GM18861 (cell line): ENCODE data around the gene COTL1.
"Not testable (repeated sequence)": the region's sequence is repeated elsewhere in the genome, so short reads cannot be mapped to it uniquely, and the experiment has no call there.

Source experiments
- ATAC-seq: cut with Tn5 transposase; IDR thresholded peaks from one replicate; pipeline ENCODE4 v1.9.1; 2021; ENCODE audit not compliant: unreplicated experiment

The COTL1 gene

GRCh38 chr16:84574191-84574590 is 43.7 kb downstream of the COTL1 start:
- ATAC-seq = no peak

- ATAC-seq = no peak
These were observed 45.8 kb downstream of the COTL1 start for GRCh38 chr16:84572096-84572495.

GRCh38 chr16:84571506-84571905 is 46.4 kb downstream of the COTL1 start:
- no peak for ATAC-seq

DNA sequence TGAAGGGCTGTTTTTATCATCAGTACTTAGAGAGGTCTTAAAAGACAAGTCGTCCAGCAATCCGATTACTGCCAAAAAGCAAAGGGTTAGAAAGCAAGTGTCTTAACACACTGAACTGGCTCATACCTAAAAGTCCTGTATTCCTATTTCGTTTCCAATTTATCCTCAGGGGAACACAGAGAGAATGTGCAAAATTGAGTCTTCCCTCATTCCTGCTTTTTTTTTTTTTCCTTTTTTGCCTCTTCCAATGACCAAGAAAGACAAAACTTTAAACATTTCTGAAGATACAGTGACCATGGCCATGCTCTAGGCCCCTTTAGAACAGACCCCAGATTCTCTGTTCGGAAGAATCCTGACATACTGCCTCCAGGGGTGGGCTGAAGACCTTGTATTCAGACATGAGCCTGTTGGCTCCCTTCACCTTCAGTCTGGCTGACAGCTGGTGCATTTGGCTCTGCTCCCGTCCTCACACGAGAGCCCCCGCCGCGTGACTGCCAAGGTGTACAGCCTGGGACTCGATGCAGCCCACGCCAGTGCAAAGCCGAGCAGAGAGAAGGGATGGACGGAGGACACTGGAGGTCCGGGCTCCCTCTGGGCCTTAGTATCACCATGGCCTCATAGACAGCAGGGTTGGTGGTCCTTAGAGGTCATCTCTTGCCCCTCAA is 47.0 kb downstream of the COTL1 start:
- no peak for ATAC-seq

- ATAC-seq = no peak
These were observed 48.4 kb downstream of the COTL1 start for GRCh38 chr16:84569382-84569987.

DNA sequence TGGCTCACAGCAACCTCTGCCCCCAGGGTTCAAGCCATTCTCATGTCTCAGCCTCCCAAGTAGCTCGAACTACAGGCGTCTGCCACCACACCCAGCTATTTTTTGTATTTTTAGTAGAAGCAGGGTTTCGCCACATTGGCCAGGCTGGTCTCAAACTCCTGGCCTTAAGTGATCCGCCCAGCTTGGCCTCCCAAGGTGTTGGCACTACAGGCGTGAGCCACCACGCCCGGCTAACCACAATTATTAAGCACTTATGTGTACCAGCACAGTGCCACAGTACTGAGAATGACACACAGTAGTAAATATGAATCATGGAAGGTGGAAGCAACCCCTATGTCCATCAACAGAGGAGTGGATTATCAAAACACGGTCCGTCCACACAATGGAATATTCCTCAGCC is 49.8 kb downstream of the COTL1 start:
- no peak for ATAC-seq

- no peak for ATAC-seq
These were observed 50.5 kb downstream of the COTL1 start for GRCh38 chr16:84567286-84567962.

- no peak for ATAC-seq
These were observed 51.2 kb downstream of the COTL1 start for GRCh38 chr16:84566545-84567257.

DNA sequence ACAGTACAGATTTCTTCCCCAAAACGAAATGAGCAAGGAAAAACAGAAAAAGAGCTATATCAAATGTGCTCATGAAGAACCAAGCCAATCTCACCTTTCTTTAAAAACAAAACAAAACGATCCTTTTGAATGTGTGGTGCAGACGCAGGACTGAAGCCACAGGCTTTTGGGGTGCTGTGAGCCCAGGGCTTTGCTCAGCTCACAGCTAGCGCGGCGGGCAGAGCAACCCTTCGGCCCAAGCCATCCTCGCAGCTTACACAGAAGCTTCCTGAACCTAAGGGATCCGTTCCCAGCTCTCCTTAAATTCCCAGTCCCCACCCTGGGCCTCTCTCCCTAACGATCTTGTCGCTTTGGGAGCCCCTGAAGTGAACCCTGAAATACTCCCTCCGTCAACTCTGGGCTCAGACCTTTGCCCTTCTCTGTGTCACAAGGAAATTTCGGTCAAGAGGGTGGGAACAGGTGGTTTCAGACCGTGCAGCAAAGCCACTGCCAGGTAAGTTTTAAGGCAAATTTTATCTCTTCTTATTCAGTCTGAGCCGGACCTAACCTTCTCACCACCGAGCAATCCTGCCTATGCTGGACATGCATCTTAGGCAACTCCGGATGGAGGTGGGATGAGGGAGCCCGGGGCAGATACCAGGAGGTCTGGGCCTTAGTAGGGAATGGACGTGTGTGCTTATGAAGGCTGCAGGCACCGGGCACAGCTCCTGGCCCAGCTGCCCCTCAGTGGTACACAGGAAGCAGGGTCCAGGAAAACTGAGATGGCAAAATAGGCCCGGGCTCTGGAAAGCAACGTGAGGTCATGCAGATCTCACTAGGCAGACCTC is 52.0 kb downstream of the COTL1 start:
- ATAC-seq = no peak

DNA sequence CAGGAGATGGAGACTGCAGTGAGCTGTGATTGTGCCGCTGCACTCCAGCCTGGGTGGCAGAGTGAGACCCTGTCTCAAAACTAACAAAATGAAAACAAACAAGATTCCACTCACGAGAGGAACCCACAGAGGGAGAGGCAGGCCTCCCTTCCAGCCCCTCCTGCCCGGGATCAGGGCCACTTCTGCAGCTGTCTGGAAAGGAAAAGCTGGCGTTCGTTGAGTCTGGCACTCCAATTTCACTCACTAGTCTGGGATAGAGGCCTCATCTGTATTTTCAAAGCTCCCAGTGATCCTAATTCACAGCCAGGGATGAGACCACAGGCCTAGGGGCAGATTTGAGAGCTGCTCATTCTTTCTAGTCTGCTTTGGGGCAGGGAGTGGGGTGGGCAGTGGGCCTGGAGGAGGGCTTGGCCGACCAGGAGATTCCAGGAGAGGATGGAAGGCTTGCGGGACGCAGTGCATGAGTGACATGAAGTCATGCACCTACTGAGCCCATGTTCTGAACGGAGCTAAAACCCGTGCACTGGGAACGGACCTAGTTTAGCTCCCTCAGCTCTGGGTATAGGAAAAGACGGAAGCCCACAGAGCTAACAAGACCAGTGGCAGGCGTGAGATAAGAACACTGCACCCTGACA is 54.0 kb downstream of the COTL1 start:
- ATAC-seq = no peak

DNA sequence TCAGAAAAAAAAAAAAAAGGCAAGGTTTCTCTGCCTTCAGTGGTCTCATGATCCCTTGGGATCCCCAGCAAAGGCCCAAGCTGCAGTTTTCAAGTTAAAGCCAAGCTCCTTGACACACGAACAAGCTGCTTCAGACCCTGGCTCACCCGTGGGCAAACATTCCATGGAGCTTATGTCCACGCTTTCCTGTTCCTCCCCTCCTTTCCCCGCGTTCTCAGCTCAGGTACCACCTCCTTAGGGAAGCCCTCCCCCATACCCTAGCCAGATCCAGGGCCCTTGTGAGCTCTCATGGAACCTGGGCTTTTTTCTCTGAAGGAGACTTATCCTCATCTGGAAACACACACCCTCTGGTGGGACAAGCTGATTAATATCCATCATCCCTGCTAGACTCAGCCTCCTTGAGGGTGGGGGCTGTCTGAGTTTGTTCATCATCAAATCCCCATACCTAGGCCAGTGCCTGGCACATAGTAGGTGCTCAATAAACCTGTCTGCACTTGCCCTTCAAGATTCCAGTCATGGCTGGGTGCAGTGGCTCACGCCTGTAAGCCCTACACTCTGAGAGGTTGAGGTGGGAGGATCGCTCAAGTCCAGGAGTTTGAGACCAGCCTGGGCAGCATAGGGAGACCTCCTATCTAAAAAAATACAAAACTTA is 54.7 kb downstream of the COTL1 start:
- ATAC-seq = no peak

DNA sequence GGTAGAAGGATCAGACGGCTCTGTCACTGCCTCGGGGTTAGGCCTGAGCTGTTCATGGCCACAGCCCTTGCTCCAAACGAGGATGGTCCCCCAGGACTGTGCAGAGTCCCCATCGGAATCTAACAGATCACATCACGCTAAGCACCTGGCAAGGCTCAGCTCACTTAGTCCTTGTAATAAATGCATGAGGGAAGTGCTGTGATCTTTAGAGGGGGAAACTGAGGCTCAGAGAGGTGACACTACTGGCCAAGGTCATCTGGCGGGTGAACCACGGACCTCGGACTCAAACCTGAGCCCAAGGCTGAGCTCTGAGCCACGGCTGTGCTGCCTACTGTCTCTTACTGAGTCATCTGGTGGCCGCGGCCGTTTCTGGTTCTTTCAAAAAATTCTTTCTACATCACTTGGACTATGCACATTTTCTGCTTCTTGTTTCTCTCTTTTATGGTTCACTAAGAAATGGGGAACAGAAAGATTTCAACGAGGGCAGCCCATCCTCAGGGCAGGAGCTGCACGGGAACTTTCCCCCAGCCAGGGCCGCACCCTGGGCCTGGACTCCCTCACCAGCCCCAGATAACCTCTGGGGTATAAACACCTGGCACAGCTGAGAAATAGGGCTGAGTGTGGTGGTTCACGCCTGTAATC is 55.6 kb downstream of the COTL1 start:
- peak; percentile 57 for ATAC-seq

- no peak for ATAC-seq
These were observed 56.6 kb downstream of the COTL1 start for GRCh38 chr16:84561291-84561690.

DNA sequence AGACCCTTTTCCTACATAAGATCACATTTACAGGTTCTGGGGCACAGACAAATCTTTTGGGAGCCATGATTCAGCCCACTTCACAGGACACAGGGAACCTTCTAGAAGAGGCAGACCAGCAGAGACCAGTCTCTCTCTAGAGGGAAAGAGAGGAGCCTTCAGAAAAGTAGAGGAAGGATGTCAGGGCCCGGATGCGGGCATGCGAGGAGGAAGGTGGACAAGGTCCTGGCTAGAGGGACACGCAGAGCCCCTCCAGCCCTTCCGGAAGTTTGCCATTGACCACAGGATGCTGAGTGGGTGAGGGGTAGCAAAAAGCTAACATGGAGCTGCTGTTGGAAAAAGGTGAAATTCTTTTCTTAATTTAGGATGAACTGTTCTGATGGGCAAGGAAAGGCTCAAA is 57.6 kb downstream of the COTL1 start:
- no peak for ATAC-seq

GRCh38 chr16:84559311-84559932 is 58.5 kb downstream of the COTL1 start:
- ATAC-seq = no peak

- not testable (repeated sequence) for ATAC-seq
These were observed 59.0 kb downstream of the COTL1 start for GRCh38 chr16:84558850-84559249.

GRCh38 chr16:84557504-84557903 is 60.4 kb downstream of the COTL1 start:
- ATAC-seq = no peak

- ATAC-seq = no peak
These were observed 60.8 kb downstream of the COTL1 start for GRCh38 chr16:84557059-84557458.
